Lung (tissue), 13 donors: ENCODE data around the gene VPS37D. TPM values are rescaled to one million over a fixed set of nuclear protein-coding genes. Genes with fewer than 3 reads are reported as not detected.

Experiments used
- ATAC-seq: fragments of 200-7000 bp; cut with Tn5 transposase; one replicate; pipeline ENCODE4 v1.9.1; 2020; ENCODE audit warnings: moderate number of reproducible peaks; ENCODE audit not compliant: insufficient read depth, low FRiP score
- DNase-seq, 3 donors: peaks; one replicate each; pipeline ENCODE4 v3.0.0-alpha.2; 2013 to 2017
- H3K27ac ChIP-seq, 2 donors: one replicate each; pipeline ENCODE4 v1.5.1; 2013; ENCODE audit warnings: mild to moderate bottlenecking in 2 of 2, moderate library complexity in 2 of 2, control low read depth in 1 of 2, inconsistent platforms in 1 of 2, low read depth in 1 of 2, low read length in 1 of 2
- H3K27me3 ChIP-seq, 3 donors: one replicate each; pipeline ENCODE4 v1.5.1; 2013; ENCODE audit warnings: low read length in 2 of 3; ENCODE audit not compliant: control insufficient read depth in 3 of 3, insufficient read depth in 3 of 3
- H3K36me3 ChIP-seq, 4 donors: one replicate each; pipeline ENCODE4 v1.5.1; 2013; ENCODE audit warnings: low read length in 4 of 4, mild to moderate bottlenecking in 1 of 4, moderate library complexity in 1 of 4; ENCODE audit not compliant: control insufficient read depth in 4 of 4, insufficient read depth in 4 of 4
- H3K4me1 ChIP-seq, 5 donors: one replicate each; pipeline ENCODE4 v1.5.1; 2013; ENCODE audit warnings: low read length in 5 of 5, mild to moderate bottlenecking in 2 of 5, moderate library complexity in 1 of 5; ENCODE audit not compliant: control insufficient read depth in 5 of 5, insufficient read depth in 5 of 5
- H3K4me3 ChIP-seq: one replicate; pipeline ENCODE4 v1.5.1; 2013; ENCODE audit warnings: mild to moderate bottlenecking, control low read depth, moderate library complexity
- H3K9ac ChIP-seq, 2 donors: one replicate each; pipeline ENCODE4 v1.5.1; 2013; ENCODE audit warnings: low read length in 2 of 2, control low read depth in 1 of 2; ENCODE audit not compliant: insufficient read depth in 1 of 2
- H3K9me3 ChIP-seq, 4 donors: one replicate each; pipeline ENCODE4 v1.5.1; 2013; ENCODE audit warnings: low read length in 3 of 4, mild to moderate bottlenecking in 1 of 4, moderate library complexity in 1 of 4; ENCODE audit not compliant: control insufficient read depth in 4 of 4, insufficient read depth in 3 of 4
- CTCF ChIP-seq: IDR thresholded peaks from 2 replicates; pipeline ENCODE4 v1.5.1; 2012; ENCODE audit warnings: mild to moderate bottlenecking; ENCODE audit errors: control extremely low read depth, extremely low read depth
- WGBS, 2 donors: extraction: QIAGEN DNeasy Blood & Tissue Kit; methylation state at CpG; one replicate each; pipeline ENCODE4 v1.1.7; 2013; 5-methylcytosine and 5-hydroxymethylcytosine counted together
- polyA plus RNA-seq, 2 donors: library from polyadenylated mRNA; stranded (reverse); fragments of 200-250 nt; gene quantifications; one replicate each; pipeline ENCODE4 v1.2.1, GENCODE V29; 2013
- small RNA-seq: library from RNA; depleted of rRNA; stranded (forward); fragments of <200 nt; gene quantifications from one replicate; pipeline ENCODE3, GENCODE V24; 2014; ENCODE audit warnings: low replicate concordance
- total RNA-seq, 2 donors: library from RNA; depleted of rRNA in 1 of 2; stranded (reverse); fragments of >200 nt in 1 of 2; gene quantifications; one replicate each; pipeline ENCODE4 v1.2.1, GENCODE V29; 2014 to 2021
- donor health status: control.
- donor health status: control.
- donor health status: Bipolar disorder and iron deficiency.
- donor health status: healthy.
- donor health status: DM: yes; HTN: yes; CAD: no.

The VPS37D gene
- total and polyA plus RNA-seq, 4 donors = 0.66 to 5.5 (median 1.3) TPM

DNA sequence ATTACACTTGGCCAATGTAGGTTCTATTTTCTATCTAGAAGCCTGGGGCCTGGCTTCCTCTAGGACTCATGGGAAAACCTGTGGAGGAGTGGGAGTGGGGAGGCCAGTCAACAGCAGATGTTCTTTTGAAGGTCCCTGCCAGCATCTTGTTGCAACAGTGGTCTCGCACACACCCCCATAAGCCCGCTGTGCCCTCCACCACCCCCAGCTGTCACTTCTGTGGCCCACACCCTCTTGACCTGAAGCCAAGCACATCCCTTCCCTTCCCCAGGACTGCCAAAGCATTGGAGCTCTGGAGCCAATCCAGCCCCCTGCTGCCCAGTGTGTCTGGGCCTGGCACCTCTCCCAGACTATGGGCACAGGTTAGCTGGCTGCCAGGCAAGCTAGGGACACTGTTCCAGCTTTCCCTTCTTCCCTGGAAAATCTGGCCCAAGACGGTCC is 53.8 kb downstream of the VPS37D start:
- peak overlapping the region in 1 of 2 donors; percentile 28 for H3K27ac ChIP-seq
- H3K4me3 ChIP-seq = no peak overlapping the region
- DNase-seq (peak in 1 of 3 donors; percentile 53), ATAC-seq (no peak)
- WGBS, 2 donors = 61 to 65% methylated on average over 3 of the region's 3 CpGs
- no peaks in the 10 kb centered on the region for H3K9me3 ChIP-seq
- no peaks in the 10 kb centered on the region for H3K27me3 ChIP-seq
- H3K4me1 ChIP-seq = peaks cover 0 to 19% (median 6%) of the 10 kb centered on the region in 5 donors
- H3K9ac ChIP-seq = no peak overlapping the region
- no peaks in the 10 kb centered on the region for H3K36me3 ChIP-seq
- no peak for TF ChIP-seq CTCF

Small RNA genes within 50 kb of the gene (small RNA-seq; reads per million reads assigned to genes)
- not detected for gene MIR4284

Other genes with a start within 250 kb of the VPS37D start
- gene FZD9, start 234.1 kb upstream of the VPS37D start, total RNA-seq = under 1 TPM; 0.17 to 0.37 TPM
- gene FZD9, start 234.1 kb upstream of the VPS37D start, polyA plus RNA-seq = under 1 TPM; 0.24 to 0.69 TPM
- gene BAZ1B, start 145.5 kb upstream of the VPS37D start, total RNA-seq = 10 to 100 TPM; 45.8 to 65.0 TPM
- gene BAZ1B, start 145.5 kb upstream of the VPS37D start, polyA plus RNA-seq = 10 to 100 TPM; 19.9 to 20.1 TPM
- 10 to 100 TPM; 17.7 to 58.6 TPM for gene BCL7B, start 110.1 kb upstream of the VPS37D start, total RNA-seq
- gene BCL7B, start 110.1 kb upstream of the VPS37D start, polyA plus RNA-seq = 10 to 100 TPM; 62.7 to 71.0 TPM
- gene TBL2, start 89.3 kb upstream of the VPS37D start, total RNA-seq = 10 to 100 TPM; 39.5 to 48.2 TPM
- 10 to 100 TPM; 12.8 to 49.2 TPM for gene TBL2, start 89.3 kb upstream of the VPS37D start, polyA plus RNA-seq
- gene MLXIPL, start 43.3 kb upstream of the VPS37D start, total RNA-seq = 10 to 100 TPM in 1 of 2 donors, 1 to 10 TPM in 1; 1.3 to 16.1 TPM
- gene MLXIPL, start 43.3 kb upstream of the VPS37D start, polyA plus RNA-seq = 10 to 100 TPM in 1 of 2 donors, 1 to 10 TPM in 1; 3.4 to 10.0 TPM
- 10 to 100 TPM in 1 of 2 donors, 1 to 10 TPM in 1; 5.3 to 14.4 TPM for gene DNAJC30, start 15.6 kb downstream of the VPS37D start, total RNA-seq
- gene DNAJC30, start 15.6 kb downstream of the VPS37D start, polyA plus RNA-seq = 10 to 100 TPM in 1 of 2 donors, 1 to 10 TPM in 1; 8.1 to 10.0 TPM
- 10 to 100 TPM; 33.5 to 76.7 TPM for gene BUD23, start 15.8 kb downstream of the VPS37D start, total RNA-seq
- 100 to 1,000 TPM in 1 of 2 donors, 10 to 100 TPM in 1; 71.7 to 118 TPM for gene BUD23, start 15.8 kb downstream of the VPS37D start, polyA plus RNA-seq
- gene STX1A, start 51.8 kb downstream of the VPS37D start, total RNA-seq = 1 to 10 TPM; 7.7 to 8.0 TPM
- gene STX1A, start 51.8 kb downstream of the VPS37D start, polyA plus RNA-seq = 1 to 10 TPM; 4.1 to 7.7 TPM
- 10 to 100 TPM; 22.2 to 50.0 TPM for gene ABHD11, start 71.0 kb downstream of the VPS37D start, total RNA-seq
- gene ABHD11, start 71.0 kb downstream of the VPS37D start, polyA plus RNA-seq = 10 to 100 TPM; 30.5 to 52.9 TPM
- 10 to 100 TPM; 43.4 to 43.8 TPM for gene CLDN3, start 102.4 kb downstream of the VPS37D start, total RNA-seq
- 10 to 100 TPM; 42.9 to 54.7 TPM for gene CLDN3, start 102.4 kb downstream of the VPS37D start, polyA plus RNA-seq
- 100 to 1,000 TPM; 150 to 169 TPM for gene CLDN4, start 163.2 kb downstream of the VPS37D start, total RNA-seq
- gene CLDN4, start 163.2 kb downstream of the VPS37D start, polyA plus RNA-seq = 100 to 1,000 TPM in 1 of 2 donors, 10 to 100 TPM in 1; 99.8 to 154 TPM
- 10 to 100 TPM in 1 of 2 donors, 1 to 10 TPM in 1; 6.3 to 22.1 TPM for gene METTL27, start 174.7 kb downstream of the VPS37D start, total RNA-seq
- gene METTL27, start 174.7 kb downstream of the VPS37D start, polyA plus RNA-seq = 1 to 10 TPM; 2.3 to 3.9 TPM
- 1 to 10 TPM in 1 of 2 donors, not detected in 1; 1.1 TPM for gene TMEM270, start 193.3 kb downstream of the VPS37D start, total RNA-seq
- gene TMEM270, start 193.3 kb downstream of the VPS37D start, polyA plus RNA-seq = under 1 TPM; 0.19 to 0.20 TPM